Measurements from ENCODE around the gene SOX13. TPM values are rescaled to one million over a fixed set of nuclear protein-coding genes. Genes with fewer than 3 reads are reported as not detected.

SOX13 gene
- total RNA-seq, 1 donor from 2014 or later: 56.3 TPM

DNA sequence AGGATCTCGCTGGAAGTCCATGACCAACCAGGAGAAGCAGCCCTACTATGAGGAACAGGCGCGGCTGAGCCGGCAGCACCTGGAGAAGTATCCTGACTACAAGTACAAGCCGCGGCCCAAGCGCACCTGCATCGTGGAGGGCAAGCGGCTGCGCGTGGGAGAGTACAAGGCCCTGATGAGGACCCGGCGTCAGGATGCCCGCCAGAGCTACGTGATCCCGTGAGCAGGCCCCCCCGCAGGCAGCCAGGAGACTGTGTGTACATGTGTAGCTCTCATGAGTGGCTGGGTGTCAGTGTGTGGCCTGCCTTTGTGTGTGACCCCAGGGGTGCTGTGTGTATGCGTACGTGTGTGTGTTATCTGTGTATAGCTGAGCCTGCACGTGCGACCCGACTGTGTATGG is 51.7 kb downstream of the SOX13 start:
- intact Hi-C loops (cut with DNase I): loop anchor here (2.0 to 10.0 kb wide), 2 partner anchors 50 to 252 kb away; partner anchors contain the start of gene SOX13
- DNase-seq (ENCODE audit: low spot score) (no peak), ATAC-seq (no peak)

DNA sequence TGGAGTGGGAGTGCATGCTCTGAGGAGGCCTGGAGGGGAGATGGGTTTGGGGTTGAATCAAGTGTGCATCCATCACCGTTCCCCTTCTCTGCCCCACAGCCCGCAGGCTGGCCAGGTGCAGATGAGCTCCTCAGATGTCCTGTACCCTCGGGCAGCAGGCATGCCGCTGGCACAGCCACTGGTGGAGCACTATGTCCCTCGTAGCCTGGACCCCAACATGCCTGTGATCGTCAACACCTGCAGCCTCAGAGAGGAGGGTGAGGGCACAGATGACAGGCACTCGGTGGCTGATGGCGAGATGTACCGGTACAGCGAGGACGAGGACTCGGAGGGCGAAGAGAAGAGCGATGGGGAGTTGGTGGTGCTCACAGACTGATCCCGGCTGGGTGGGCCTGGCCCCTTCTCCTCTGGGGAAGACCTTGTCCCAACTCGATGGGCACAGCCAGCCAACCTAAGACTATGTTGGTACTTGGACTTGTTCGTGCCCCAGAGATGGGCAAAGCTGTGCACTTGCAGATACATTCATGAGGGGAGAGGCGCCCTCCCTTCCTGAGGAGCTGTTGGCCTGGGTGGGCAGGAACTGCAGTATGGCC is 52.9 kb downstream of the SOX13 start:
- no peak for ATAC-seq
- DNase-seq (ENCODE audit: low spot score): no peak
- intact Hi-C loops (cut with DNase I): loop anchor here (2.0 to 10.0 kb wide), 2 partner anchors 51 to 253 kb away; partner anchors contain the start of gene SOX13

DNA sequence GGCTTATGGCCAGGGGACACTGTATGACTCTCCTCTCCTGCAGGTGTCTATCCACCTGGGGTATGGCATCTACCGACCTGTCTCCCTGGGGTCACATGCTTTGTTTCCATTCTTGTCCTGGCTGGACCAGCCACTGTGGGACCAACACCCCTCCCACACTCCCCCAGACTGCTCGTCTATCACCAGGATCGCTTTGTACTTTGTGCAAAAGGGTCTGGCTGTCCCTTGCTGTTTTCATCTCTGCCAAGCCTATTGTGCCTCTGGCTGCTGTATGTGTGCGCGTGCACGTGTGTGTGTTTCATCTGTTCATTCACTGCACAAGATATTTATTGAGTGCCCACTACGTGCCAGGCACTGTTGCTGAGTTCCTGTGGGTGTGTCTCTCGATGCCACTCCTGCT is 53.5 kb downstream of the SOX13 start:
- ATAC-seq (no peak), DNase-seq (ENCODE audit: low spot score) (no peak)
- intact Hi-C loops (cut with DNase I): loop anchor here (10.0 kb wide), 1 partner anchor 52 kb away; the partner anchor contains the start of gene SOX13

DNA sequence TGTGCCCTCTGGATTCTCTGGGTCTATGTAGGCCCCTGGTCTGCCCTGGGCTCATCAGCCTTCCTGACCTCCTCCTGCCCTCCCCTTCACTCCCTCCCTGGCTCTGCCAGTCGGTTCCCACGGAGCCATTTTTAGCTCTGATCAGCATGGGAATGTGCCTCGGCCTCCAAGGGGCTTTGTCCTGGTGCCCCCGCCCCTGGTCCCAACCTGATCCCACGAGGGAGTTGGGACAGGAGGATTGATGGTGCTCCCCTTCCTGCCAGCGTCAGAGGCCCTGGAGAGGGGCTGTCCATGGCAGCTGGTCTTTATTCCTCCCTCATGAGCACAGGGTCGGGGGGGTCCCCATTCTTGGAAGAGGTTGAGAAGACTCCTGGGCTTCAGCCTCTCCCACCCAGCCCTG is 54.0 kb downstream of the SOX13 start:
- DNase-seq (ENCODE audit: low spot score) (no peak), ATAC-seq (no peak)
- intact Hi-C loops (cut with DNase I): loop anchor here (10.0 kb wide), 1 partner anchor 52 kb away; the partner anchor contains the start of gene SOX13

DNA sequence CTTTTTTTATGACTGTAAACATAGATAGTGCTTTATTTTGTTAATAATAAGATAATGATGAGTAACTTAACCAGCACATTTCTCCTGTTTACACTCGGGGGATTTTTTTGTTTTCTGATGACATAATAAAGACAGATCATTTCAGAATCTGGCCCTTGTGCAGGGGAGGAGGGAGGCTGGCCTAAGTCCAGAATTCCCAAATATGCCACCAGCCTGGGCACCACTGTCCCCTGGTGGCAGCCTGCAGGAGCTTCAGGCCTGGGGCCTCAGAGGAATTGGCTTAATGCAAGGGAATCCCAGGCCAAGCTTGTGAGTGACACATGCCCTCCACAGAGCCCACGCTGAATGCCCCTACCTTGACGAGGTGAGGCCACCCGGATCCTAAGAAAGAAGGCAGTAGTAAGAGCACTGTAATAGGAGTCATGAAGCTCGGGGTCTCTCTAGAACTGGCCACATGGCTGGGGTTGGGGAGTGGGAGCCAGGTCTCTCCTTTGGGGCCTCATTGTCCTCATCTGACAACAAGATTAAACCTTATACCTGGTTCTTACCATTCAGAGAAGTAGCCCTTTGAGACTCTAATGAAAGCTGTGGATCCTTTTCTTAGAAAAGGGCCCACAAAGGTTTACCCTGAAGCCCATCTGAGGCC is 54.8 kb downstream of the SOX13 start:
- peak; percentile 50 for ATAC-seq
- intact Hi-C loops (cut with DNase I): loop anchor here (10.0 kb wide), 1 partner anchor 53 kb away; the partner anchor contains the start of gene SOX13
- no peak for DNase-seq (ENCODE audit: low spot score)

DNA sequence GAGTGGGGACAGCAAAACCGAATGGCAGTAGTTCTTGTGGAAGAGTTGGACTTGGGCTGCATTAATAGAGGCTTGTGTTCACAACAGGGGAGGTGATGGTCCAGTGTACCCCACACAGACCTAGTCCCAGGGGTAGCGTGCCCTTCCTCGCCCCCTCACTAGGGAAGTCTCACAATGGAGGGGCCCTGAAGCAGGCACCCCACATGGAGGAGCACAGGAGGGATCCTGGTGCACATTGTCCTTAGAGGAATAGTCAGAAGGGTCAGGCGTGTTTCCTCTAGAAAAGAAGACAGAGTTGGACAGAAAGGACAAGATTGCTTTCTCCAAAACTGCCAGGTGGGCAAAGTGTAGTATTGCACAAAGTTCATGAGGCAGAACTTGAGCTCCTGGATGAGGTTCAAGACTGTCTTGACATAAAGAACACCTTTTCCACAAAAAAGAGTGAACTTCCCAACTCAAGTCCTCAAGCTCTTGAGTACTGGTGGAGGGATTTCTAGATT is 55.6 kb downstream of the SOX13 start:
- ATAC-seq (peak; percentile 1), DNase-seq (ENCODE audit: low spot score) (no peak)
- intact Hi-C loops (cut with DNase I): loop anchor here (10.0 kb wide), 1 partner anchor 54 kb away; the partner anchor contains the start of gene SOX13

DNA sequence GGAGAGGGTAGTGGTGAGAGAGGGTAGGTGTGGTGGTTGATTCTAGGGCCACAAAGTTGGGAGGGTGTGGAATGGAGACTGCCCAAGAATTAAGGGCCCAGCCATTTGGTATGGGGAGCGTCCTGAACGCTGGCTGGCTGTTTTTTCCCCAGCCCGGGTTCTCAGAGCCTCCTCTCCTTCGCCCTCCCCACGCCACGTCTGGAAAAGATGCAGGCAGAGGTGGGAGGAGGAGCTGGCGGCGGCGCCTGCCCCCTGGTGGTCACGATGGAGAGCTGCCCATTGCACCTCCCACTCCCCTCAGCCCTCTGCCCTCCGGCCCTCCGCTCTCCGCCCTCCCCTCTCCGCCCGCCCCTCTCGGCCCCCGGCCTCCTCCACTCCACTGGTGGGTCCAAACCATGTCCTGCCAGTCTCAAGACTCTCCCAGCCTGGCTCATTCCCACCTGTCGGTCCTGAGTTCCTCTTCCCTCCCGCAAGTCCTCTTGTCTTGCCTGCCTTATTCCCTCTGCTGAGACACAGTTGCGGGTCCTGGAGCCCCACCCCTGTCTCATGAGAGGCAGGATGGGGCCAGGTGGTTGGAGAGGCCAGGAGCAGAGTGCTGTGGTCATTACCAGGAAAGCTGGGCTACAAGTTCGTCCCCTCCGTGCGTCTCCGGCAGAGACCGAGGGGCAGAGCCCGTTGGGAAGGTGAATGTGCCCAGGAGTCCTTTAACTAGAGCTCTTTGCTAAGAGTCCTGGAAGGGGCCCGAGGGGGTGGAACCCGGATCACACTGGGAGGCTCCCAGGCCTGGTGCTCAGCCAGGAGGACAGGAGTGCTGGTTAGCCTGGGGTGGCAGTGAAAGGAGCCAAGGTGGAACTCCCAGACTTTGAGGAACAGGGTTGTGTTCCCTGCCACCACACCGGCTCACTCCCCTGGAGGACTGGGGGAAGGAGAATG is 56.3 kb downstream of the SOX13 start:
- peak; percentile 91 for ATAC-seq
- peak; percentile 81 for DNase-seq (ENCODE audit: low spot score)
- intact Hi-C loops (cut with DNase I): loop anchor here (10.0 kb wide), 1 partner anchor 54 kb away; the partner anchor contains the start of gene SOX13

DNA sequence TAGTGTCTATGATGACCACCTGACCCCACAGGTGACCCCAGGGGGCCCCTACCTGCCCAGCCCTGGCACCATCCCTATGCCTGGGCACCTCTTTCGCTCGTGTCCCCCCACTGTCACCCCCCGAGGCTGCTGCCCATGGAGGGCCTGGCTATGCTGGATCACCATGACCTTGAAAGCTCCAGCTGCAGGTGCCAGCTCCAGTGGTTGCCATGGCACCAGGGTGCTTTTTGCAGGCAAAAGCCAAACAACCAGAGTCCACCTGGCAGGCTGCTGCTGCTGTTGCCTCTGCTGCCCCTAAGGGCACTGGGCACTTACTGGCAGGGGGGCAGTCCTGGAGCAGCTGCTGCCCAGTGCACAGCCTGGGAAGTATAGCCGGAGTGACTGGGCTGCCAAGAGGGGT is 57.3 kb downstream of the SOX13 start:
- ATAC-seq: no peak
- intact Hi-C loops (cut with DNase I): no loop called here
- DNase-seq (ENCODE audit: low spot score): no peak

DNA sequence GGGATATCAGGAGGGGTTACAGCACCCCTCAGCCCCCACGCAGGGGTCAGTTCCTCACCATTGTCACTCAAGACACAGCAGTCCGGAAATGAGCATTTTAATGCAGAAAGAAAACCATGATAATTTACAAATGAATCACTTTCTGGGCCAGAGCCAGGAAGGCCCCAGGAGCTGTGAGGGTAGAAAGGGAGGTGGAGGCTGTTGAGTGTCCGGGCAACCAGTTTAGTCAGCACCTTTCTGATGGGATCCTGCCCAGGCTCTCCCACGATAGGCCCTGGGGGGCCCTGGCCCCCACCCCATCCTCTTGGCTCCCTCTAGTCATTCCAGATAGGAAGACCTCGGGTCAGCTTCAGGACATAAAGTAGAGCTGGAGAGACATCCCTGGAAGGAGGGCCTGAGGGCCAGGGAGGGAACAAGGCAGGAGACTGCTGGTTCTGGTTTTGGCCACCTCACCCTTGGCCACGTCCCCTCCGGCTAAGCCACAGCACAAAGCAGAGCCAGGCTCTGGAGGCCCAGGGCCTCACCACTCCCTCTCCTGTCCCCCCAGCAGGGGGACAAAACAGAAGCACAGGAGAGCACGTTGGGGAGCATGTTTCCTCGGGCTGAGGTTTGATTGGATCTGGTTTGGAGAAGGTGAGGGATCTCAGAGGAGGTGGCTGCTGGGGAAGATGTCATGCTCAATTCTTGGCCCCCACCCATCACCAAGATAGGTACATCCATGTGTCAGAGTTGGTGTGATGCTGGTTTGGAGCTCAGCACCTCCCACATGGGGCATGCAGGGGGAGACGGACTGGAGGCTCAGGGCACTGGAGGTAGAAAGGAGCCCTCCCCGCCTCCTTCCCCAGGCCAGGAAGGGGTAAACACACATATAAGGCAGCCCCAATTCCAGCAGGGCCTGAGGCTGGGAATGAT is 58.3 kb downstream of the SOX13 start:
- ATAC-seq: no peak
- intact Hi-C loops (cut with DNase I): no loop called here
- DNase-seq (ENCODE audit: low spot score): no peak

DNA sequence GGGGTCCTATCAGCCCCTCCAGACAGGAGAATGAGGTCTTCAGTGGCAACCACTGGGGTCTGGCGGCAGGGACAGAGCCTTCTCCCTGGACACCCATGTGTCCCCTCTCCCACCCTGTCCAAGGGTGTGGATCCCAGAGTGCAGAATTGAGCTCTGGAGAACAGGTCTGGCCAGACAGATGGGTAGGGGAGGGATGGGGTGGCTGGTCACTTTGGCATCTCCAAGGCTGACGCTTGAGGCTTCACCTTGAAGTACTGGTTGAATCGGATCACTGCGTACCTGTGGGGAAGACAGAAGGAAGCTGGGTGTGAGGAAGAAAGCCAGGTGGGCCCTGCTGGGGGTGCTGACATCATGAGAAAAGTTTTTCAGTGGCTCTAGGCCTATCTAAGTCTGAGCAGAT is 59.1 kb downstream of the SOX13 start:
- ATAC-seq (no peak), DNase-seq (ENCODE audit: low spot score) (no peak)
- intact Hi-C loops (cut with DNase I): no loop called here

DNA sequence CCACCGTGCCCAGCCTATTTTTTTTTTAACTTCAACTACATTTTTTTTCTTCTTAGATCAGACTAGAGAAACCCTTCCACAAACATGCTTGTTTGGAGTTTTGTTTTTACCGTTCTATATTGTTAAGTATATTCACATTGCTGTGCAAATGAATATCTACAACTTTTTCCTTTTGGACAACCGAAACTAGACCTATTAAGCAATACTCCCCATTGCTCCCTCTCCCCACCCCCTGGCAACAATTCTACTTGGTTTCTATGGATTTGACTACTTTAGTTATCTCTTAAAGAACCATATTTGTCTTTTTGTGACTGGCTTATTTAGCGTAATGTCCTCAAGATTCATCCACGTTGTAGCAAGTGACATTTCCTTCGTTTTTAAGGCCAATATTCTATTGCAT is 59.8 kb downstream of the SOX13 start:
- ATAC-seq (no peak), DNase-seq (ENCODE audit: low spot score) (no peak)
- intact Hi-C loops (cut with DNase I): no loop called here

DNA sequence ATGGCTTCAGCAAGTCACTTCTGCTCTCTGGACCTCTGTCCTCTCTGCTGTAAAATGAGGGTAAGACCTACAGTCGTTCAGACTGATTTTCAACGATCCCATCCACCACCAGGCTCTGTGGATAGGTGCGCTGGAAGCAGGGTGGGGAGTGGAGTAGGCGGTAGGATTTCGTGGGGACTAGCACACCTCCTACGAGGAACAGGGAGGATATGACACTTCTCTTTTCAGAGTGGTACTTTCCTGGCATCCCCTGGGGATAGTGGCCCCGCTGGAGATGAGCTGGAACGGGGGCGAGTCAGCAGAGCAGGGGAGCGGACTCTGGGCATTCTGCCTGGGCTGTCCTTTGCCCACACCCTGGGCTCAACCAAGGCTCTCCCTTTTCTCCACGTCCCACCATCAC is 61.2 kb downstream of the SOX13 start:
- intact Hi-C loops (cut with DNase I): no loop called here
- ATAC-seq (no peak), DNase-seq (ENCODE audit: low spot score) (no peak)

DNA sequence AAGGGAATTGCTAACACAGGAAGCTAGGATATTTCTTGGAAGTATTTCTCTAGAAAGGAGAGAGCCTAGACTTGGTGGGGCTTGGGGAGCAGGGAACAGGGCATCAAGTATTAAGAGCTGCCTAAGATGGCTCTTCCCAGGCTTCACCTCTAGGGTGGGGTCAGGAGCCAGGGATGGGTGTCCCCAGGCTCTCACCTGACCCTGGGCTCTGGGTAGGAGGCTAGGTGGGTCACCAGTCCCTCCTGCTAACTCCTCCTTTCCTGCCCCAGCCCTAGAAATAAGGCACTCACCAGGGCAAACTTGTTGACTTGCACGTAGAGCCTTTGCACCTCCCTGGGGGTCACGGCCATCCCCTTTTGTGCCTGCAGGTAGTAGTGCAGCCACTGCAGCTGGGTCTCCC is 63.9 kb downstream of the SOX13 start:
- DNase-seq (ENCODE audit: low spot score) (no peak), ATAC-seq (no peak)
- intact Hi-C loops (cut with DNase I): no loop called here

DNA sequence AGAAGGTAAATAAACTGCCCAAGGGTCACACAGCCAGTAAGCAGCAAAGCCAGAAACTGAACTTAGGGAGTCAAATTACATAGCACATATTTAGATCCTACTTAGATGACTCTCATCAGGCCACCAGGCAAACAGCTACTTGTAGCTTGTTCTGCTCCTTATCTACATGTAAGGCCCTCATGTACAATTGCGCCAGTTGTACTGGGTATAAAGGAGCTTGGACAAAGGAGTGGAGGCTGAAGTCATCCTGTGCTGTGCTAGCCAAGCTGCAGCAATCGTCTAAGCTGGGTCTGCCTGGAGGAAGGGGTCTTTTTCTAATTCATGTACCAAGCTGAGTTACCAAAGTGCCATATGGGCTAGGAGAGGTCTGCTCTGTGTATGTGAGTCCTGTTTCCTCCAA is 66.2 kb downstream of the SOX13 start:
- no peak for DNase-seq (ENCODE audit: low spot score)
- intact Hi-C loops (cut with DNase I): no loop called here
- ATAC-seq: no peak

DNA sequence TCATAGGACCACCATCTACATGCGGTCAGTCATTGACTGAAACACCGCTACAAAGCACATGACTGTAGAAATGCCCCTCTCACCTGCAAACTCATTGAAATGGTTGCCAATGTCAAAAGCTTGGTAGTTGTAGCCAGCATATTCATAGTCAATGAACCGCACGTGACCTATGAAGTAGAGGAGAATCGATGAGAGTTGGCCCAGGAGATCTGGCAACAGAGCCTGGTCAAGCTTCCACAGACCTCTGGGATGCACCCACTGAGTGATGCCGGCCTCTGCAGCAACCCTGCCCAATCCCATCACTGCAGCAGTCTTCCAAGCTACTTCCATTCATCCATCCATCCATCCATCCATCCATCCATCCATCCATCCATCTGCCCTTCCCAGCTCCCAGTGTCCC is 67.0 kb downstream of the SOX13 start:
- intact Hi-C loops (cut with DNase I): no loop called here
- ATAC-seq: no peak
- no peak for DNase-seq (ENCODE audit: low spot score)

DNA sequence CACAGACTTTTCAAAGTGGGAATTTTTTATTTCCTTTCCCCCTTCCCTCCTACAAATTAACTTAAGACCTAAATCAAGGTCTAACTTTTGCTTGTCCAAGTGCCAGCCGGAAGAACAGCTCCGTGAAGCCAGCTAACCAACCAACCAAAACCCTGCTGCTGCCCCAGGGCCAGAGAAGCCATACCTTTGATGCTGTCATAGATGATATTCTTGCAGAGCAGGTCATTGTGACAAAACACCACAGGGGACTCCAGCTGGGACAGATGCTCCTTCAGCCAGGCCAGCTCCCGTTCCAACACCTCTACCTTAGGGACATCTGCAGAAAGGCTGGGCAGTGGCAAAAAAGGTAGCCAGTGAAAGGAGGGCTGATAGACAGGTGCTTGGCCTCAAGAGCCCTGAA is 68.2 kb downstream of the SOX13 start:
- intact Hi-C loops (cut with DNase I): no loop called here
- no peak for DNase-seq (ENCODE audit: low spot score)
- no peak for ATAC-seq

DNA sequence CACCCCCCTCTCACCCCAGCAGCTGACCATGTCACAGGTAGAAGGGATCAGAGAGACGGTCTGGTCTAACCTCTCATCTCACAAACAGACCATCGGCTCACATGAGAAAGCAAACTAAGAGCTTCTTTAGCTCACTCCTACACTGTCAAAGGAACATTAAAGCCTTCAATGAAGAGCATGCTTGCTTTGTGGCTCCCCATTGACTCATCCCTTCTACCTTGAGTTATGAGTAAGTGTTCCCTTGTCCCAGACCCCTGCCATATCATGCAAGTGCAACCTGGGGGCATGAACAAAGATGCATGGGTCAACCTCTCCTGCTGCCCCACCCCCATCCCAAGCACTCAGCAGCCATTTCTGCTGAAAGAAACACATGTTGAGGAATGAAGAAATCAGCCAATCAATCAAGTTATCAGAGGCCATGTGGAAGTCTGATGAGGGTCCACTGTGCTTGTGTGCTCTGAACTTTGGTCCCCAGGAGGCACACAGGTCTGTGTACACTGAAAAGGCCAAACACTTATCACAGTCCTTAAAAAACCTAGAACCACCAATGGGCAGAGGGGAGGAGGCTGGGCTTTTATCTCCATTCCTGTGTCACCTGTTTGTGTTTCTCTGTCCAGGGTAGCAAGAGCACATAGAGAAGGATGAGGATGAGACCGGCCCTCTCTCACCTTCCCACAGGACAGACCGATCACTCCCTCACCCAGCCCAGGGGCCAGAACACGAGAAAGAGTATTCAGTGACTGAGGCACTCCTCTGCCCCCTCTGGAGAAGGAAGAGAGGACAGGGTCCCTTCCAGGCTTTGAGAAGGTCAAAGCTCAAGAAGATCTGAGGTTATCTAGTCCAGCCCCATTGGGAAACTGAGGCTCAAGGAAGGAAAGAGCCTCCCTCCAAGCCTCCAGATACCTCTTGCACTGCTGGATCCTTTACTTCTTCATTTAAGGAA is 69.4 kb downstream of the SOX13 start:
- intact Hi-C loops (cut with DNase I): no loop called here
- ATAC-seq: no peak
- no peak for DNase-seq (ENCODE audit: low spot score)
